Kidney (tissue), 14 donors: ENCODE measurements around the gene ATP13A1. TPM values are rescaled to one million over a fixed set of nuclear protein-coding genes. Genes with fewer than 3 reads are reported as not detected.
A peak's percentile ranks its signal among the peaks of the same experiment; 100 is the strongest.

ENCODE experiments used
- DNase-seq, 5 donors: peaks; one replicate each; pipeline ENCODE4 v3.0.0-alpha.2; 2013 to 2020
- FAIRE-seq: peaks from 2 replicates; lab custom pipeline; 2012; peaks lifted over from hg19 to GRCh38; lab: Jason Lieb, UNC
- H3K27ac ChIP-seq, 2 donors: one replicate each; pipeline ENCODE4 v1.7.0; 2013; ENCODE audit warnings: low read depth in 2 of 2, low read length in 2 of 2, inconsistent platforms in 1 of 2
- H3K27me3 ChIP-seq: one replicate; pipeline ENCODE4 v1.7.1; 2013; ENCODE audit warnings: low read length, inconsistent platforms; ENCODE audit not compliant: control insufficient read depth, insufficient read depth
- H3K36me3 ChIP-seq, 3 donors: one replicate each; pipeline versions ENCODE4 v1.7.0 to v1.7.1; 2013; ENCODE audit warnings: low read length in 3 of 3, control low read depth in 1 of 3, inconsistent platforms in 1 of 3; ENCODE audit not compliant: insufficient read depth in 3 of 3, control insufficient read depth in 2 of 3
- H3K4me1 ChIP-seq, 3 donors: one replicate each; pipeline versions ENCODE4 v1.7.0 to v1.7.1; 2013; ENCODE audit warnings: low read length in 3 of 3, inconsistent platforms in 1 of 3, low read depth in 1 of 3; ENCODE audit not compliant: control insufficient read depth in 2 of 3, insufficient read depth in 2 of 3
- H3K4me3 ChIP-seq, 3 donors: one replicate each; pipeline versions ENCODE4 v1.7.0 to v1.8.1; 2013; ENCODE audit warnings: low read length in 3 of 3, control low read depth in 1 of 3, inconsistent platforms in 1 of 3
- H3K9ac ChIP-seq, 3 donors: one replicate each; pipeline versions ENCODE4 v1.7.0 to v1.7.1; 2013; ENCODE audit warnings: low read length in 3 of 3, control low read depth in 1 of 3, inconsistent platforms in 1 of 3
- H3K9me3 ChIP-seq, 3 donors: one replicate each; pipeline versions ENCODE4 v1.7.0 to v1.7.1; 2013; ENCODE audit warnings: low read length in 3 of 3, control low read depth in 1 of 3, inconsistent platforms in 1 of 3; ENCODE audit not compliant: control insufficient read depth in 2 of 3, insufficient read depth in 1 of 3
- intact Hi-C: fragments of 100-400 bp; cut with DNase I; formaldehyde crosslinking; loops from one replicate; pipeline ENCODE4 v1.11.1; 2022
- polyA plus RNA-seq: library from polyadenylated mRNA; stranded (reverse); fragments of 350-450 nt; fragmentation: Illumina TruSeq; extraction: RNeasy Lipid Tissue Mini Kit (QIAGEN cat#74804); gene quantifications from one replicate; pipeline ENCODE4 v1.2.3, GENCODE V29; 2014; ENCODE audit warnings: low read depth, low replicate concordance; ENCODE audit not compliant: insufficient read depth
- total RNA-seq: library from RNA; stranded (reverse); fragmentation: NEBNext Ultra II Directional; extraction: Animal tissue kit (Norgen Biotek cat#: 25700); gene quantifications from one replicate; pipeline ENCODE4 v1.2.1, GENCODE V29; 2021
- TF ChIP-seq, protein P1 (sequence below): IDR thresholded peaks from 3 replicates; pipeline ENCODE4 v1.5.1; 2012; ENCODE audit warnings: mild to moderate bottlenecking, moderate library complexity, borderline replicate concordance; ENCODE audit not compliant: insufficient read depth; ENCODE audit errors: extremely low read depth
- donor health status: control.
- donor health status: control.
- donor health status: control.
- donor health status: control.
- donor health status: control.
- donor health status: DM: yes; HTN: yes; CAD: no.
- donor health status: Normal renal cell carcinoma (clear cell type).

ATP13A1 gene
- total and polyA plus RNA-seq, 2 donors from 2014 or later, result 30.1 to 78.1 TPM

GRCh38 chr19:19627621-19628500 lies 35.6 kb downstream of the ATP13A1 start, which contains the start of gene LPAR2:
TSS of gene LPAR2 (minus strand) at chr19:19628220. CDS start at chr19:19627275, 945 bp downstream.
- Histone ChIP-seq H3K4me3 (peak within 1 kb of the TSS in 2 of 3 donors; percentile 33 to 44), H3K27me3 (no peaks in the 10 kb centered on the region), H3K4me1 (peaks cover 0 to 3% (median 0%) of the 10 kb centered on the region in 3 donors), H3K27ac (no peak within 1 kb of the TSS), H3K9me3 (no peaks in the 10 kb centered on the region), H3K36me3 (no peaks in the 10 kb centered on the region), H3K9ac (peak within 1 kb of the TSS in 2 of 3 donors; percentile 22 to 34)
- TF ChIP-seq, protein P1, sequence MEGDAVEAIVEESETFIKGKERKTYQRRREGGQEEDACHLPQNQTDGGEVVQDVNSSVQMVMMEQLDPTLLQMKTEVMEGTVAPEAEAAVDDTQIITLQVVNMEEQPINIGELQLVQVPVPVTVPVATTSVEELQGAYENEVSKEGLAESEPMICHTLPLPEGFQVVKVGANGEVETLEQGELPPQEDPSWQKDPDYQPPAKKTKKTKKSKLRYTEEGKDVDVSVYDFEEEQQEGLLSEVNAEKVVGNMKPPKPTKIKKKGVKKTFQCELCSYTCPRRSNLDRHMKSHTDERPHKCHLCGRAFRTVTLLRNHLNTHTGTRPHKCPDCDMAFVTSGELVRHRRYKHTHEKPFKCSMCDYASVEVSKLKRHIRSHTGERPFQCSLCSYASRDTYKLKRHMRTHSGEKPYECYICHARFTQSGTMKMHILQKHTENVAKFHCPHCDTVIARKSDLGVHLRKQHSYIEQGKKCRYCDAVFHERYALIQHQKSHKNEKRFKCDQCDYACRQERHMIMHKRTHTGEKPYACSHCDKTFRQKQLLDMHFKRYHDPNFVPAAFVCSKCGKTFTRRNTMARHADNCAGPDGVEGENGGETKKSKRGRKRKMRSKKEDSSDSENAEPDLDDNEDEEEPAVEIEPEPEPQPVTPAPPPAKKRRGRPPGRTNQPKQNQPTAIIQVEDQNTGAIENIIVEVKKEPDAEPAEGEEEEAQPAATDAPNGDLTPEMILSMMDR, result no peak
- FAIRE-seq, result no peak
- peak; percentile 66 to 87 (median 71) for DNase-seq
- intact Hi-C loops, result no loop called here

- Histone ChIP-seq H3K27me3 (no peaks in the 10 kb centered on the region), H3K4me3 (peak overlapping the region in 2 of 3 donors; percentile 33 to 41), H3K9ac (peak overlapping the region in 1 of 3 donors; percentile 34), H3K9me3 (no peaks in the 10 kb centered on the region), H3K27ac (no peak overlapping the region), H3K4me1 (peaks cover 0 to 3% (median 0%) of the 10 kb centered on the region in 3 donors), H3K36me3 (no peaks in the 10 kb centered on the region)
- FAIRE-seq (no peak), DNase-seq (peak in 1 of 5 donors; percentile 70)
- TF ChIP-seq, protein P1, result no peak
- intact Hi-C loops, result no loop called here
Measured at GRCh38 chr19:19626516-19627472, 36.7 kb downstream of the ATP13A1 start.

- peaks cover 0 to 3% (median 0%) of the 10 kb centered on the region in 3 donors for H3K4me1 ChIP-seq
- no peak overlapping the region for H3K9ac ChIP-seq
- H3K27ac ChIP-seq, result no peak overlapping the region
- H3K4me3 ChIP-seq, result no peak overlapping the region
- FAIRE-seq (no peak), DNase-seq (no peak)
- intact Hi-C loops, result no loop called here
- H3K27me3 ChIP-seq, result no peaks in the 10 kb centered on the region
- no peaks in the 10 kb centered on the region for H3K9me3 ChIP-seq
- TF ChIP-seq, protein P1, result no peak
- no peaks in the 10 kb centered on the region for H3K36me3 ChIP-seq
Measured at GRCh38 chr19:19624032-19624570, 39.4 kb downstream of the ATP13A1 start.
